Measurements from ENCODE around the gene SLX4IP. TPM values are rescaled to one million over a fixed set of nuclear protein-coding genes. Genes with fewer than 3 reads are reported as not detected.
A peak's percentile ranks its signal among the peaks of the same experiment; 100 is the strongest.

SLX4IP gene
- polyA plus RNA-seq, 12 donors: 3.6 to 8.8 (median 5.2) TPM; not detected in 1

- DNase-seq: no peak
Measured at GRCh38 chr20:10632721-10633509, 197.8 kb downstream of the SLX4IP start.

GRCh38 chr20:10633718-10634117 lies 198.6 kb downstream of the SLX4IP start:
- no peak for DNase-seq

GRCh38 chr20:10634211-10634610 lies 199.1 kb downstream of the SLX4IP start:
- DNase-seq: no peak

GRCh38 chr20:10634683-10635411 lies 199.7 kb downstream of the SLX4IP start:
- no peak for DNase-seq

GRCh38 chr20:10635476-10636208 lies 200.5 kb downstream of the SLX4IP start:
- DNase-seq: no peak

- peak; percentile 74 for DNase-seq
Measured at GRCh38 chr20:10636326-10636818, 201.3 kb downstream of the SLX4IP start.

- no peak for DNase-seq
Measured at GRCh38 chr20:10637031-10637559, 202.0 kb downstream of the SLX4IP start.

- DNase-seq: no peak
Measured at GRCh38 chr20:10637563-10637962, 202.5 kb downstream of the SLX4IP start.

- DNase-seq: no peak
Measured at GRCh38 chr20:10639077-10639736, 204.1 kb downstream of the SLX4IP start.

GRCh38 chr20:10639737-10640556 lies 204.8 kb downstream of the SLX4IP start:
- no peak for DNase-seq

- no peak for DNase-seq
Measured at GRCh38 chr20:10640897-10641296, 205.8 kb downstream of the SLX4IP start.

GRCh38 chr20:10641467-10641866 lies 206.4 kb downstream of the SLX4IP start:
- DNase-seq: no peak

GRCh38 chr20:10641893-10642292 lies 206.8 kb downstream of the SLX4IP start:
- no peak for DNase-seq

- no peak for DNase-seq
Measured at GRCh38 chr20:10642856-10643559, 207.9 kb downstream of the SLX4IP start.

GRCh38 chr20:10643560-10643873 lies 208.4 kb downstream of the SLX4IP start:
- no peak for DNase-seq

- DNase-seq: no peak
Measured at GRCh38 chr20:10644458-10645204, 209.5 kb downstream of the SLX4IP start.

GRCh38 chr20:10645205-10645570 lies 210.1 kb downstream of the SLX4IP start:
- DNase-seq: no peak

GRCh38 chr20:10646006-10646405 lies 210.9 kb downstream of the SLX4IP start:
- DNase-seq: no peak

GRCh38 chr20:10646886-10647420 lies 211.8 kb downstream of the SLX4IP start:
- no peak for DNase-seq

Data from muscle of arm (tissue), 12 donors.